OCI-LY3 (cell line): ENCODE data around the gene AMOT.

ENCODE experiments used
- H2AFZ ChIP-seq: fragments of 200-600, 300-600 bp; shearing (Covaris generic); 2 replicates; pipeline ENCODE4 v1.6.0; 2014; ENCODE audit warnings: antibody characterized with exemption, low read depth, low read length
- H3K27ac ChIP-seq: fragments of 200-600, 300-600 bp; sonication (generic); 2 replicates; pipeline ENCODE4 v1.5.1; 2014; ENCODE audit warnings: mild to moderate bottlenecking, low read length, moderate library complexity, mixed read lengths
- H3K27me3 ChIP-seq: fragments of 200-600, 300-600 bp; sonication (generic); 2 replicates; pipeline ENCODE4 v1.6.1; 2014; ENCODE audit warnings: low read depth, low read length, mixed read lengths
- H3K36me3 ChIP-seq: fragments of 200-600, 300-600 bp; sonication (generic); replicated peaks from 2 replicates; pipeline ENCODE3; 2014; ENCODE audit warnings: low read depth, low read length, mixed read lengths
- H3K4me1 ChIP-seq: fragments of 300-600, 200-600 bp; sonication (generic); 2 replicates; pipeline ENCODE4 v1.6.1; 2014; ENCODE audit warnings: low read length, mixed read lengths
- H3K4me2 ChIP-seq: fragments of 200-600, 300-600 bp; sonication (generic); 2 replicates; pipeline ENCODE4 v1.6.1; 2014; ENCODE audit warnings: low read length, mixed read lengths
- H3K4me3 ChIP-seq: fragments of 300-600, 200-600 bp; sonication (generic); 2 replicates; pipeline ENCODE4 v1.5.1; 2014; ENCODE audit warnings: antibody characterized with exemption, mild to moderate bottlenecking, low read length, moderate library complexity
- H3K79me2 ChIP-seq: fragments of 300-600, 200-600 bp; shearing (Covaris generic); 2 replicates; pipeline ENCODE4 v1.6.1; 2014; ENCODE audit warnings: mild to moderate bottlenecking, low read length, mixed read lengths
- H3K9ac ChIP-seq: fragments of 300-600, 200-600 bp; shearing (Covaris generic); 2 replicates; pipeline ENCODE4 v1.6.0; 2014; ENCODE audit warnings: mild to moderate bottlenecking, low read length, moderate library complexity
- H3K9me3 ChIP-seq: fragments of 200-600, 300-600 bp; shearing (Covaris generic); 2 replicates; pipeline ENCODE4 v1.6.1; 2014; ENCODE audit warnings: low read length, mixed read lengths; ENCODE audit not compliant: insufficient read depth
- H4K20me1 ChIP-seq: fragments of 200-600, 300-600 bp; sonication (generic); 2 replicates; pipeline ENCODE4 v1.6.1; 2016; ENCODE audit warnings: low read length, mixed read lengths; ENCODE audit not compliant: insufficient read depth
- EZH2phosphoT487 ChIP-seq: fragments of 200-600 bp; shearing (Covaris generic); IDR thresholded peaks from 2 replicates; pipeline ENCODE4 v1.6.1; 2018; ENCODE audit warnings: antibody characterized with exemption, mixed run types, low read depth
- TF ChIP-seq, protein P1 (sequence below): fragments of 200-600, 300-600 bp; sonication (generic); IDR thresholded peaks from 2 replicates; pipeline ENCODE4 v1.5.1; 2014; ENCODE audit warnings: antibody characterized with exemption, low read length, low read depth

AMOT gene

DNA sequence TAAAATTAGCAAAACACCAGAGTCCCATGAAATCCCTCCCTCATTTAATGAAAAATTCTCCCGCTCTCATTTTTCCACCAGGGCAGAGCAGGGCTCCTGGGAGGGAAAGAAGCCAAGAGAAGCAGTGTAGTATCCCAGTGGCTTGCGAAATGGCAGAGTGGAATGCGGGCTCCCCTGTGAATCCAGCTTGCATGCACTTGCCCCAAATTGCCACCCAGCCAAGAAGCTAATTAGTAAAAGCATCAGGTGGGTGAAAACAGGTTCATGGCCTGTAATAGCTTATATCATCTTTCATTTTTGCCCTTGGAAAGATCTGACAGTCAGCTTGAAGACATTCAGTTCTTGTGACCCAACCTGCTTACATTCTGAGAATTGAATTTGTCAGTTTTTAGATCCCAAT lies 10.1 kb downstream of the AMOT start:
- Histone ChIP-seq H3K4me2 (no peak overlapping the region), H3K9ac (no peak overlapping the region), H3K27me3 (no peaks in the 10 kb centered on the region), H3K9me3 (no peaks in the 10 kb centered on the region), H3K79me2 (peaks cover 10% of the 10 kb centered on the region), H3K4me3 (no peak overlapping the region), H2AFZ (no peak overlapping the region), H3K27ac (no peak overlapping the region), H3K4me1 (peaks cover 37% of the 10 kb centered on the region), H4K20me1 (peaks cover 7% of the 10 kb centered on the region), H3K36me3 (peaks cover 7% of the 10 kb centered on the region)
- TF ChIP-seq, protein P1, sequence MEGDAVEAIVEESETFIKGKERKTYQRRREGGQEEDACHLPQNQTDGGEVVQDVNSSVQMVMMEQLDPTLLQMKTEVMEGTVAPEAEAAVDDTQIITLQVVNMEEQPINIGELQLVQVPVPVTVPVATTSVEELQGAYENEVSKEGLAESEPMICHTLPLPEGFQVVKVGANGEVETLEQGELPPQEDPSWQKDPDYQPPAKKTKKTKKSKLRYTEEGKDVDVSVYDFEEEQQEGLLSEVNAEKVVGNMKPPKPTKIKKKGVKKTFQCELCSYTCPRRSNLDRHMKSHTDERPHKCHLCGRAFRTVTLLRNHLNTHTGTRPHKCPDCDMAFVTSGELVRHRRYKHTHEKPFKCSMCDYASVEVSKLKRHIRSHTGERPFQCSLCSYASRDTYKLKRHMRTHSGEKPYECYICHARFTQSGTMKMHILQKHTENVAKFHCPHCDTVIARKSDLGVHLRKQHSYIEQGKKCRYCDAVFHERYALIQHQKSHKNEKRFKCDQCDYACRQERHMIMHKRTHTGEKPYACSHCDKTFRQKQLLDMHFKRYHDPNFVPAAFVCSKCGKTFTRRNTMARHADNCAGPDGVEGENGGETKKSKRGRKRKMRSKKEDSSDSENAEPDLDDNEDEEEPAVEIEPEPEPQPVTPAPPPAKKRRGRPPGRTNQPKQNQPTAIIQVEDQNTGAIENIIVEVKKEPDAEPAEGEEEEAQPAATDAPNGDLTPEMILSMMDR = no peak
- no peak for TF ChIP-seq EZH2phosphoT487

DNA sequence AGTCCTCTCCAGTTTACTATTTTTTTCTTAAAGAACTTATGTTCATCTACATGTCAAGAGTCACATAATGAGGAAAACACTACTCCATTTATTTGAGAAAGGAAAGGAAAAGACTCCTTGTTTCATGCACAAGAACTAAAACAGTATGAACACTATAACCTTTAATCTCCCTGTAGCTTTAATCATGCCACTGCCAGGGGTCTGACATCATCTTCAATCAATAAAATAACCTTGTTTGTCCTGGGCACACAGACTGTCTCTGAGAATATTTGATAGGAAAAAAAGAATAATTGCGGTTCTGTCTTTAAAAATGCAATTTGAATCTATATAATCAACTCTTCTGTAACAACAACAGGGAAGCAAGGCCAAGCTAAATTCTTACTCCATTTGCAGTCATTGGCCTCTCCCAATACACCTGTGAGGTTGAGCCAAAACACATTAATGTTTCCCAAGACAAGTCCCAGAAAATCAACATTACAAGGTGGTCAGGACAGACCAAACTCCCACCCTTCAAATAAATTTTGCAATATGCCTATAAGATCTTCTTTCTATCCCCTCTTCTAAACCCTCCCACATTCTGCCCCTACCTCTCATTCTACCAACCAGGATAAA lies 13.2 kb downstream of the AMOT start:
- Histone ChIP-seq H3K27ac (no peak overlapping the region), H3K4me1 (peaks cover 7% of the 10 kb centered on the region), H3K9me3 (no peaks in the 10 kb centered on the region), H3K27me3 (no peaks in the 10 kb centered on the region), H4K20me1 (peaks cover 3% of the 10 kb centered on the region; the same call in 1 of the 2 replicates), H3K36me3 (peaks cover 7% of the 10 kb centered on the region), H3K4me3 (no peak overlapping the region), H3K9ac (no peak overlapping the region), H3K4me2 (no peak overlapping the region), H3K79me2 (no peaks in the 10 kb centered on the region), H2AFZ (no peak overlapping the region)
- TF ChIP-seq, protein P1 = no peak
- TF ChIP-seq EZH2phosphoT487 = no peak

DNA sequence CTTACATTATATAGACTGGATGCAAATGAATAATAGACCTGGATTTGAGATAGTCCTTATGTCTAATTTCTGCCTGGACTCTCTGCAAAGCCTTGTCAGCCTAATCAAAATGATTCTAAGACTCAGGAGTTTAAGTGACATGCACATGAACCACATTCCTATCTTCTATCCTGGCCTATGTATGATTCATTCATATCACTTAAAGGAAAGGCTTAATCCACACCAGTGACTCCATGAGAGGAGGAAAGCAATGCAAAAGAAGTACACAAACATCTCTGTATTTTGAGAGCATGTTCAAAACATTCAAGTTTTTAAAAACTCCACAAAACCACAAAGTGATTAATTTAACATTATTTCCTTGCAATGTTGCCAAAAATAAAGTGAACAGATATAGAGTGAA lies 14.6 kb downstream of the AMOT start:
- Histone ChIP-seq H3K4me2 (no peak overlapping the region), H3K27me3 (no peaks in the 10 kb centered on the region), H2AFZ (no peak overlapping the region), H3K9ac (no peak overlapping the region), H3K79me2 (no peaks in the 10 kb centered on the region), H3K27ac (no peak overlapping the region), H3K9me3 (no peaks in the 10 kb centered on the region), H4K20me1 (no peaks in the 10 kb centered on the region), H3K4me3 (no peak overlapping the region), H3K36me3 (peaks cover 6% of the 10 kb centered on the region), H3K4me1 (no peaks in the 10 kb centered on the region)
- no peak for TF ChIP-seq EZH2phosphoT487
- TF ChIP-seq, protein P1 = no peak

DNA sequence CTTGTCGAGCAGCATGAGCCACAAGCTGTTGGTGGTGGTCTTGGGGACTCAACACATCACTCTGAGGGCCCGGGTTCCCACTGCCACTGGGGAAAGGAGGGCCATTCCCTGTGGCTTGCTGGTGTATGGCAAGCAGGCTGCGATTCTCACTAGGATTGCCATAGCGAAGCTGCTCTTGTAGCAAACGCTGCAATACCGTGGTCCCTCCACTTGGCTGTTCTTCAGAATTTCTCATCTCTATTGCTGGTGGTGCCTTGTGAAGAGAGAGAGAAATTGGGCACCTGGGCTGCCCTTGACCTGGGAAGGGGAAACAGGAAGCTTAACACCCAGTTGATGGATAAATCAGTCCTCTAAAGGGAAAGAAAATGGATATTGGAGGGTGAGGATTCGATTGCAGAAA lies 17.7 kb downstream of the AMOT start:
- no peak for TF ChIP-seq EZH2phosphoT487
- TF ChIP-seq, protein P1 = no peak
- no peak overlapping the region for H3K9ac ChIP-seq
- no peaks in the 10 kb centered on the region for H3K9me3 ChIP-seq
- H3K4me1 ChIP-seq = no peaks in the 10 kb centered on the region
- H2AFZ ChIP-seq = no peak overlapping the region
- H3K4me2 ChIP-seq = no peak overlapping the region
- H3K27ac ChIP-seq = no peak overlapping the region
- no peaks in the 10 kb centered on the region for H4K20me1 ChIP-seq
- H3K27me3 ChIP-seq = no peaks in the 10 kb centered on the region
- no peaks in the 10 kb centered on the region for H3K79me2 ChIP-seq
- H3K4me3 ChIP-seq = no peak overlapping the region
- no peaks in the 10 kb centered on the region for H3K36me3 ChIP-seq
